AG04449 (cell line): ENCODE data around the gene GALNT2.

Source experiments
- CTCF ChIA-PET: fragments of 350-600 bp; formaldehyde crosslinking; extraction: SDS; loops from one replicate; lab custom pipeline; 2021; ENCODE audit warnings: antibody characterized with exemption; lab: Yijun Ruan, JAX
- POLR2A ChIA-PET: fragments of 400-600, 350-600 bp; formaldehyde crosslinking; extraction: SDS; loops from one replicate; lab custom pipeline; 2020; ENCODE audit warnings: antibody characterized with exemption, inconsistent platforms; lab: Yijun Ruan, JAX
- DNase-seq: peaks from one replicate; pipeline ENCODE4 v3.0.0-alpha.2; 2010; ENCODE audit warnings: low read depth, low spot score
- H3K4me3 ChIP-seq: 2 replicates; pipeline ENCODE4 v1.5.1; 2011; ENCODE audit warnings: low read depth, mild to moderate bottlenecking, control low read depth, low read length
- TF ChIP-seq, protein P1 (sequence below): IDR thresholded peaks from one replicate; pipeline ENCODE4 v1.5.1; 2011; ENCODE audit warnings: mild to moderate bottlenecking, moderate library complexity, low read length, control low read depth, inconsistent platforms; ENCODE audit not compliant: insufficient read depth; ENCODE audit errors: missing control alignments

The GALNT2 gene

DNA sequence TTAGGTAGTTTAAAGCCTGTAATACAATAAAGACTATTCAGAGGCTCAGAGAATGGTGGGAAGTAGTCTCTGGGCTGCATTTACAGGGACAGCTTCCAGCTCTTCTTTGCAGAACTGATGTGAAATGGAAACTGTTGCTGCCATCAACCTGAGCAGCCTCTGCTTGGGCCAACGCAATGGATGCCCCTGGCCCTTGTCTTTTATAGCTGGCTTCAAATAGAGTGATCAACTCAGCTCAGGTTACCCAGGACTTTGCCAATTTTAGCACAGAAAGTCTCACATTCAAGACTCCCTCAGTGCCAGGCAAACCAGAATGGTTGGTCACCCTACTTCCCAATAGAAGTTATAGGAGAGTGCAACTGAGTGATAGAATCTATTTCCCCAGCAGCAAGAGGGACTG is 18.1 kb upstream of the GALNT2 start:
- TF ChIP-seq, protein P1, sequence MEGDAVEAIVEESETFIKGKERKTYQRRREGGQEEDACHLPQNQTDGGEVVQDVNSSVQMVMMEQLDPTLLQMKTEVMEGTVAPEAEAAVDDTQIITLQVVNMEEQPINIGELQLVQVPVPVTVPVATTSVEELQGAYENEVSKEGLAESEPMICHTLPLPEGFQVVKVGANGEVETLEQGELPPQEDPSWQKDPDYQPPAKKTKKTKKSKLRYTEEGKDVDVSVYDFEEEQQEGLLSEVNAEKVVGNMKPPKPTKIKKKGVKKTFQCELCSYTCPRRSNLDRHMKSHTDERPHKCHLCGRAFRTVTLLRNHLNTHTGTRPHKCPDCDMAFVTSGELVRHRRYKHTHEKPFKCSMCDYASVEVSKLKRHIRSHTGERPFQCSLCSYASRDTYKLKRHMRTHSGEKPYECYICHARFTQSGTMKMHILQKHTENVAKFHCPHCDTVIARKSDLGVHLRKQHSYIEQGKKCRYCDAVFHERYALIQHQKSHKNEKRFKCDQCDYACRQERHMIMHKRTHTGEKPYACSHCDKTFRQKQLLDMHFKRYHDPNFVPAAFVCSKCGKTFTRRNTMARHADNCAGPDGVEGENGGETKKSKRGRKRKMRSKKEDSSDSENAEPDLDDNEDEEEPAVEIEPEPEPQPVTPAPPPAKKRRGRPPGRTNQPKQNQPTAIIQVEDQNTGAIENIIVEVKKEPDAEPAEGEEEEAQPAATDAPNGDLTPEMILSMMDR, result no peak
- DNase-seq, result no peak
- ChIA-PET CTCF (no interaction called here), POLR2A (no interaction called here)
- H3K4me3 ChIP-seq, result no peak overlapping the region

DNA sequence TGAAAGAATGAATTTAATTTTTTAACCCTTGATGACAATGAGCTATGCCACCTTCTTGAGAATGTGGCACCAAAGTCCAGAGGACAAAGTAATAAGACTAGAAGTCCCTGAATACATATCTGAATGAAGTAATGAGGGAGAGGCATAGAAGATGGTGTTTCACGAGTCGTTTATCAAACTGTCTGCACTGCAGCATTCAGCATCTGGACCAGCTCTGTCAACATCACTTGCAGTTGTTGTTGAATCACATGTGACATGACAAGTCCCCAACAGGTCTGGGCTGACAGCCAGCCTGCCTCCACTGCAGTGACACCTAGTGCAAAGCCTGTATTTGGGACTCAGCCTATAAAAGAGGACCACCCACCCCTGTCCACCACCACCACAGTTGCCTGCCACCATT is 17.3 kb upstream of the GALNT2 start:
- no peak overlapping the region for H3K4me3 ChIP-seq
- DNase-seq, result no peak
- CTCF ChIA-PET, result no interaction called here
- TF ChIP-seq, protein P1, result no peak
- POLR2A ChIA-PET, result no interaction called here

DNA sequence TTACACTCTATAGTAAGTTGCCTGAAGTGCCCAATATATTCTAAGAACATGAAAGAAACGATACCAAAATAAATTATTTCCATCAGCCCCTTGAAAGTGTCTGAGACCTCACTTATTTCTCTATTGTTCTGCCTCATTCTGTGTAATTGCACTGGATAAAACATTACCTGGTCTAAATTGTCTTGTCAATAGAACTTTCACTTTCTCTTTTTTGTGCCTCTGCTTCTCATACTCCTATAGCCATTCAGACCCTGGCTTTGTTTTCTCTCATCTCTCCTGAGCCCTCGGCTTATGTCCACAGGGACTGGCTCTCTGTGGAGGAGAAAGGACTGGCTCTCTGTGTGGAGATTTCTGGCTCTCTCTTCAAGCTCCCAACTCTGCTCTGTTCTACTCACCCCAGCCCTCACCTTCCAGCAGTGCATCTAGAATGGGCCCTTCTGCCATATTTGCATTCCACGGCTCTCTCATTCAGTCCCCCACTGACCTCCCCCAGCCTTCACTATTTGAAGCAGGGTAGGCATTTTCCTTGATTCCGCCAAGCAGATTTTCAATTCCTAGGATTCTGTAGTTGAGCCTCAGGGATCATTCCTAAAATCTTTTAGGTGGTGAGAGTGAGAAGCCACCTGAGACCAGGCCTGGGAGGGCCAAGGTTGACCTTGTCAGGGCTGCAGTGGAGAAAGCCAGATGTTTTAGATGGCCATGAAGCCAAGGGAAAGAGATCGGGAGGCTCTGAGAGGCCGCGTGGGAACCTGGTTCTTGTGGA is 15.9 kb upstream of the GALNT2 start:
- ChIA-PET CTCF (no interaction called here), POLR2A (no interaction called here)
- no peak for DNase-seq
- H3K4me3 ChIP-seq, result no peak overlapping the region
- TF ChIP-seq, protein P1, result no peak

DNA sequence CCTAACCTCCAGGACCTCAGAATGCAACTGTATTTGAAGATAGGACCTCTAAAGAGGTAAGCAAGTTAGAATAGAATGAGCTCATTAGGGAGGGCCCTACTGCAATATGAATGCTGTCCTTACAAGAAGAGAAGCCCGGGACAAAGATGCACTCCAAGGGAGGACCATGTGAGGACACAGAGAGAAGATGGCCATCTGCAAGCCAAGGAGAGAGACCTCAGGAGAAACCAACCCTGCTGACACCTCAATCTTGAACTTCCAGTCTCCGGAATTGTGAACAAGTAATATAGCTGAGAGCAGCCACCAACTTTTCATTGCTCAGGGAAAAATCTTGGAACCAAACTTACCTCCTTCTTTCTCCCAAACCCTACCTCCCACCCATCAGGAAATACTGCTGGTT is 15.0 kb upstream of the GALNT2 start:
- TF ChIP-seq, protein P1, result no peak
- CTCF ChIA-PET, result no interaction called here
- no peak overlapping the region for H3K4me3 ChIP-seq
- POLR2A ChIA-PET, result no interaction called here
- no peak for DNase-seq

DNA sequence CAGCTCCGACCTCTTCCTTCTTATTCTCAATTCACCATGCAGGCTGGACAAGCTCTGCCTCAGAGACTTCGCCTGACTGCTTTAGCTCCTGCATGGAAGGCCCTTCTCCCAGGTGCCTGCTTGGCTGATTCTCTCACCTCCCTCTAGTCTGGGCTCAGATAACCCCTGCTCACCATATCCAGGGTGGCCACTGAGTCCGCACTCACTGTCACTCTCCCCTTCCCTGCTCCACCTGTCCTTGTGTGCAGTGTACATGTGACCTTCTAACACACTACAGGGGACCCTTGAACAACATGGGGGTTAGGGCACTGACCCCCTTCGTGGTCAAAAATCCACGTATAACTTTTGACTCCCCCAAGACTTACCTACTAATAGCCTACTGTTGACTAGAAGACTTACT is 14.4 kb upstream of the GALNT2 start:
- no peak overlapping the region for H3K4me3 ChIP-seq
- TF ChIP-seq, protein P1, result no peak
- CTCF ChIA-PET, result no interaction called here
- POLR2A ChIA-PET, result no interaction called here
- no peak for DNase-seq

DNA sequence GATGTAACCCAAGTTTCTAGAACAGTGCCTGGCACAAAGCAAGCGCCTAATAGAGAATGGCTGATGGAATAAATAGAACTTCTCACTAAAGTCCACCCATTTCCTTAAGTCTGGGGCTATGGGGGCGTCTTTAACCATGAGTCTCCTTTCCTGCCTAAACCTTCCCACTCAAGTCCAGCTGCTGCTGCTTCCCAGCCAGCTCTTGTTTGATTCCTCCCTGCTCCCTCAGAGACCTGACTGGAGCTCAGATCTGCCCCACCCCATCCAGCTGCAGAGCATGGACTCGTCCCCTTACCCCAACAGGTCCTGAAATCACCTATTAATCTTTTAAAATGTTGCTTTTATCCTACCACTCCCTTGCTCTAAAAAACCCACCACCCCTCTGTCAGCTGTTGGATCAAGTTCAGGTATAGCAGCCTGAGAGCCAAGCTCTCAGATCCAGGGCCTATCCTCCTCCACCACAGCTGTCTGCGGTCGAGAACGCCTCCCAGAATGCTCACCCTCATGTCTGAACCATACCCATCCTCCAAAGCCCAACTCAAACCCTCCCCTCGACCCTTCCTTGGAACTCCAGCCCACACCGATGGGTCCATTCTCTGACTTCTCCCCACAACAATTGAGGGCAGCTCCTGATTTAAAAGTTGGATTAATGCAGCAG is 12.8 kb upstream of the GALNT2 start:
- ChIA-PET CTCF (no interaction called here), POLR2A (interaction anchor here (0.5 to 0.6 kb wide), 2 partner anchors 103 to 656 kb away, joined by 3 read pairs; no protein-coding TSS in a partner anchor)
- no peak overlapping the region for H3K4me3 ChIP-seq
- no peak for DNase-seq
- TF ChIP-seq, protein P1, result no peak
